HCT116 (cell line): ENCODE data around the gene NT5C3A.

Experiments
- CEBPB ChIP-seq: IDR thresholded peaks from 2 replicates; pipeline ENCODE4 v1.6.1; 2012; ENCODE audit warnings: low read depth
- EZH2 ChIP-seq: fragments of 200-600 bp; sonication (generic); IDR thresholded peaks from 2 replicates; pipeline ENCODE4 v1.6.1; 2017; ENCODE audit warnings: antibody characterized with exemption, mixed run types
- EZH2phosphoT487 ChIP-seq: fragments of 200-600 bp; IDR thresholded peaks from 2 replicates; pipeline ENCODE4 v1.6.1; 2018; ENCODE audit warnings: antibody characterized with exemption, borderline replicate concordance
- RAD21 ChIP-seq: IDR thresholded peaks from 2 replicates; pipeline ENCODE4 v1.6.1; 2012; ENCODE audit warnings: low read depth, mild to moderate bottlenecking
- SIN3A ChIP-seq: IDR thresholded peaks from 2 replicates; pipeline ENCODE4 v1.6.1; 2012; ENCODE audit warnings: low read depth
- SP1 ChIP-seq: IDR thresholded peaks from 2 replicates; pipeline ENCODE4 v1.6.1; 2012; ENCODE audit warnings: low read depth
- TF ChIP-seq, protein P1 (sequence below), 3 experiments: fragments of 200-600 bp in 1 of 3; sonication (generic) in 1 of 3; IDR thresholded peaks in 2 of 3; conservative IDR thresholded peaks in 1 of 3; 2 replicates each; pipeline ENCODE4 v1.5.1; 2012 to 2017; ENCODE audit warnings: low read depth in 2 of 3, low read length in 2 of 3, antibody characterized with exemption in 1 of 3, borderline replicate concordance in 1 of 3, control low read depth in 1 of 3, mild to moderate bottlenecking in 1 of 3, mixed read lengths in 1 of 3, mixed run types in 1 of 3, moderate library complexity in 1 of 3; ENCODE audit not compliant: insufficient read depth in 1 of 3
- TF ChIP-seq, protein P2 (sequence below): IDR thresholded peaks from 2 replicates; pipeline ENCODE4 v1.6.1; 2012

- TF ChIP-seq CEBPB = no peak
- TF ChIP-seq EZH2 = no peak
- TF ChIP-seq RAD21 = no peak
- TF ChIP-seq, protein P1, sequence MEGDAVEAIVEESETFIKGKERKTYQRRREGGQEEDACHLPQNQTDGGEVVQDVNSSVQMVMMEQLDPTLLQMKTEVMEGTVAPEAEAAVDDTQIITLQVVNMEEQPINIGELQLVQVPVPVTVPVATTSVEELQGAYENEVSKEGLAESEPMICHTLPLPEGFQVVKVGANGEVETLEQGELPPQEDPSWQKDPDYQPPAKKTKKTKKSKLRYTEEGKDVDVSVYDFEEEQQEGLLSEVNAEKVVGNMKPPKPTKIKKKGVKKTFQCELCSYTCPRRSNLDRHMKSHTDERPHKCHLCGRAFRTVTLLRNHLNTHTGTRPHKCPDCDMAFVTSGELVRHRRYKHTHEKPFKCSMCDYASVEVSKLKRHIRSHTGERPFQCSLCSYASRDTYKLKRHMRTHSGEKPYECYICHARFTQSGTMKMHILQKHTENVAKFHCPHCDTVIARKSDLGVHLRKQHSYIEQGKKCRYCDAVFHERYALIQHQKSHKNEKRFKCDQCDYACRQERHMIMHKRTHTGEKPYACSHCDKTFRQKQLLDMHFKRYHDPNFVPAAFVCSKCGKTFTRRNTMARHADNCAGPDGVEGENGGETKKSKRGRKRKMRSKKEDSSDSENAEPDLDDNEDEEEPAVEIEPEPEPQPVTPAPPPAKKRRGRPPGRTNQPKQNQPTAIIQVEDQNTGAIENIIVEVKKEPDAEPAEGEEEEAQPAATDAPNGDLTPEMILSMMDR (IDR thresholded peaks at IDR 0.05 in 2 of 3, conservative IDR thresholded peaks at IDR 0.05 in 1 of 3; ENCODE audit: borderline replicate concordance in 1 of 3, insufficient read depth in 1 of 3, low read depth in 2 of 3, low read length in 2 of 3) = no peak
- no peak for TF ChIP-seq SP1
- TF ChIP-seq SIN3A = no peak
- TF ChIP-seq, protein P2, sequence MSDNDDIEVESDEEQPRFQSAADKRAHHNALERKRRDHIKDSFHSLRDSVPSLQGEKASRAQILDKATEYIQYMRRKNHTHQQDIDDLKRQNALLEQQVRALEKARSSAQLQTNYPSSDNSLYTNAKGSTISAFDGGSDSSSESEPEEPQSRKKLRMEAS = no peak
- no peak for TF ChIP-seq EZH2phosphoT487
Observed at GRCh38 chr7:33075818-33076518, 13.4 kb upstream of the NT5C3A start.
